ENCODE measurements around the gene CRELD2.

DNA sequence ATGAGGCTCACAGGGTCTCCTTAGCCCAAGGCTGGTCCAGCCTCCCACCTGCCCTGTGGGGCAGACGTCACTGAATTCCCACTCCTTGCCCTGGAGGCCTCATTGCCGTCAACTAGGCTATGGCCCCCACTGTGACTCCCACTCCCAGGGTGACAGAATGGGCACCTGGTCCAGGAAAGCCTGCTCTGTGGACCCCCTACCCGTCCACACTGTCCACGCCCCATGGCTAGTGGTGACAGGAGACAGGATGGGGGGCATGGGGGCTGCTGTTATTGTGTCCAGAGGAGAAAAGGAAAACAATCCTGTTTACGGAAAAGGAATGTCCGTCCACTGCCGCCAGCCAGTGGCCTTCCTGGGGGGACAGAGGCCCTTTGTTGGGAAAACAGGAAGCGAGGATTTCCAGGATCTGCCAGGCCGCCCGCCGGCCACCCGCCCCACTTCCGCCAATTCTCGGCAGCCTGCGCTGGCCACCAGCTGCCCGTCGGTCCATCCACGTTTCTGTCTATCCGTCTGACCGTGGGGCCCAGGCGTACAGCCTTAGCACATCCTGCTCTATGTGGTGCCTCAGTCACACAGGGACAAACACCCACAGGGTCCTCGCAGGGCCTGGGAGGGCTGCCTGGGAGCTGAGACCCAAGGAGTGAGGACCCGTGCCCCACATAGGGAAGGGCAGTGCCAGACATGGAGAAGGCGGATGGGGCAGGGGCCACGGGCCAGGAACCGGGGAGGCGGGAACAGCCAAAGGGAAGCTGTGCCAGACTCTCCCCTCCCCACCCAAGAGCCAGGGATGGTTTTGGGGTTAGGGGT, 19.5 kb downstream of the CRELD2 start:
- TF ChIP-seq, protein P1, sequence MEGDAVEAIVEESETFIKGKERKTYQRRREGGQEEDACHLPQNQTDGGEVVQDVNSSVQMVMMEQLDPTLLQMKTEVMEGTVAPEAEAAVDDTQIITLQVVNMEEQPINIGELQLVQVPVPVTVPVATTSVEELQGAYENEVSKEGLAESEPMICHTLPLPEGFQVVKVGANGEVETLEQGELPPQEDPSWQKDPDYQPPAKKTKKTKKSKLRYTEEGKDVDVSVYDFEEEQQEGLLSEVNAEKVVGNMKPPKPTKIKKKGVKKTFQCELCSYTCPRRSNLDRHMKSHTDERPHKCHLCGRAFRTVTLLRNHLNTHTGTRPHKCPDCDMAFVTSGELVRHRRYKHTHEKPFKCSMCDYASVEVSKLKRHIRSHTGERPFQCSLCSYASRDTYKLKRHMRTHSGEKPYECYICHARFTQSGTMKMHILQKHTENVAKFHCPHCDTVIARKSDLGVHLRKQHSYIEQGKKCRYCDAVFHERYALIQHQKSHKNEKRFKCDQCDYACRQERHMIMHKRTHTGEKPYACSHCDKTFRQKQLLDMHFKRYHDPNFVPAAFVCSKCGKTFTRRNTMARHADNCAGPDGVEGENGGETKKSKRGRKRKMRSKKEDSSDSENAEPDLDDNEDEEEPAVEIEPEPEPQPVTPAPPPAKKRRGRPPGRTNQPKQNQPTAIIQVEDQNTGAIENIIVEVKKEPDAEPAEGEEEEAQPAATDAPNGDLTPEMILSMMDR (IDR thresholded peaks at IDR 0.05): no peak
- no peak for TF ChIP-seq POLR2AphosphoS5 (IDR thresholded peaks at IDR 0.05)

Measured in prostate gland (tissue), 2 donors.